Measurements from ENCODE around the gene NFX1. TPM values are rescaled to one million over a fixed set of nuclear protein-coding genes. Genes with fewer than 3 reads are reported as not detected.

The NFX1 gene
- total RNA-seq, 3 donors from 2014 or later = 35.9 to 44.4 (median 39.5) TPM

DNA sequence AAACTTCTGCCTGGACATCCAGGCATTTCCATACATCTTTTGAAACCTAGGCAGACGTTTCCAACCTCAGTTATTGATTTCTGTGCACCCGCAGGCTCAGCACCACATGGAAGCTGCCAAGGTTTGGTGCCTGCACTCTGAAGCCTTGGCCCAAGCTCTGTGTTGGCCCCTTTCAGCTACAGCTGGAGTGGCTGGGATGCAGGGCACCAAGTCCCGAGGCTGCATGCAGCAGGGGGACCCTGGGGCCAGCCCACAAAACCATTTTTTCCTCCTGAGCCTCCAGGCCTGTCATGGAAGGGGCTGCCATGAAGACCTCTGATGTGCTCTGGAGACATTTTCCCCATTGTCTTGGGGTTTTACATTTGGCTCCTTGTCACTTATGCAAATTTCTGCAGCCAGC lies 49.9 kb downstream of the NFX1 start:
- intact Hi-C loops (cut with DNase I, micrococcal nuclease) = no loop called here
- TF ChIP-seq CTCF (IDR thresholded peaks at IDR 0.05) = no peak
- Histone ChIP-seq H3K4me1 (ENCODE audit: low read depth) (no peaks in the 10 kb centered on the region), H3K9me3 (peaks cover 9% of the 10 kb centered on the region), H3K4me3 (no peak overlapping the region), H3K36me3 (ENCODE audit: low read depth) (peaks cover 20% of the 10 kb centered on the region)
- DNase-seq = no peak
- no peak for ATAC-seq

DNA sequence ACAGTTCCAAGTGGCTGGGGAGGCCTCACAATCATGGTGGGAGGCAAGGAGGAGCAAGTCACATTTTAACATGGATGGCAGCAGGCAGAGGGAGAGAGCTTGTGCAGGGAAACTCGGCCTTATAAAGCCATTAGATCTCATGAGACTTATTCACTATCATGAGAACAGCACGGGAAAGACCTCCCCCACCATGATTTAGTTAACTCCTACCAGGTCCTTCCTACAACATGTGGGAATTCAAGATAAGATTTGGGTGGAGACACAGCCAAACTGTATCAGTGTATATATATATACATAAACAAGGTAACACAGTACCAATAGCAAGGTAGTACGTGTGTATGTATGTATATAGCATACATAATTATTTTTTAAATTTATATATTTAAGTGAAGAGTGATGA lies 50.9 kb downstream of the NFX1 start:
- intact Hi-C loops (cut with DNase I, micrococcal nuclease) = no loop called here
- Histone ChIP-seq H3K4me3 (no peak overlapping the region), H3K4me1 (ENCODE audit: low read depth) (no peaks in the 10 kb centered on the region), H3K9me3 (peaks cover 9% of the 10 kb centered on the region), H3K36me3 (ENCODE audit: low read depth) (peaks cover 20% of the 10 kb centered on the region)
- TF ChIP-seq CTCF (IDR thresholded peaks at IDR 0.05) = no peak
- ATAC-seq = no peak
- no peak for DNase-seq

DNA sequence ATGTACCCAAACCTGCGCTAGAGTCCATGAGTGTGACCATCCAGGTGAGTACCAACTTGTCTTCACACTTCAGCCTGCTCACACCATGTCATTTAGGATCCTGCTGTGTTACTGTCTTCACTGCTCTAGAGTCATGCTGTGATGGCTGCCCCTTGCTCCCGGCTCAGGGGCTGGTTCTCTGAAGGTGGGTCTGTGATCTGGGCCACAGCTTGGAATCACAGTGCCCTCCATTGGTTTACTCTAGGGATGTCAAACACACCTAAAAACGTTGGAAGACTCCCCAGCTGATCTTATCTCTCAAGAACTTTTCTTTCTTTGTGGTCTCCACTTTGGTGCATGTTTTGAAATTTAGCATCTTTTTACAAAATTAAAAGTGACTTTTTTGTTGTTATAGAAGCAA lies 53.8 kb downstream of the NFX1 start:
- DNase-seq (no peak), ATAC-seq (no peak)
- no peak for TF ChIP-seq CTCF (IDR thresholded peaks at IDR 0.05)
- no peaks in the 10 kb centered on the region for H3K4me1 ChIP-seq (ENCODE audit: low read depth)
- intact Hi-C loops (cut with DNase I, micrococcal nuclease) = no loop called here
- H3K36me3 ChIP-seq (ENCODE audit: low read depth) = peaks cover 11% of the 10 kb centered on the region
- no peak overlapping the region for H3K4me3 ChIP-seq
- peaks cover 9% of the 10 kb centered on the region for H3K9me3 ChIP-seq

DNA sequence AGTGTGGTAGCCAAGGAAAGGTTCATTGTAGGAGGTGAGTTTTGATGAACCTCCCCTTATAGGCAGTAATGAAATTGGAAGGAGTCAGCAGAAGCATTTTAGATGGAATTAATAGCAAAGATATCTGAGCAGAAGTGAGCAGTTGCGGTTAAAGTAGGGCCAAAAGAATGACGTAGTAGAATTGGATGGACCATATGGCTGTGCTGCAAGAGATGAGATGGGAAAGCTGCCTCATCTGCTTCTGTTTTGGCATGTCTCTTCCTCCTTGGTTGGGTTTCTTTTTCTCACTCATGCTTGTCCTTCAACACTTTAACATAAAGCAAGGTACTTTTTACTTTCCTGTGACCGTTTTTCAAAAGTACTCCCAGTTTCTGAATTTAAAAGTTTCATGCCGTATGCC lies 56.2 kb downstream of the NFX1 start:
- no peak for TF ChIP-seq CTCF (IDR thresholded peaks at IDR 0.05)
- Histone ChIP-seq H3K4me3 (no peak overlapping the region), H3K9me3 (no peaks in the 10 kb centered on the region), H3K4me1 (ENCODE audit: low read depth) (peaks cover 4% of the 10 kb centered on the region), H3K36me3 (ENCODE audit: low read depth) (no peaks in the 10 kb centered on the region)
- ATAC-seq (no peak), DNase-seq (no peak)
- intact Hi-C loops (cut with DNase I, micrococcal nuclease) = no loop called here

GRCh38 chr9:33348998-33349397 lies 58.7 kb downstream of the NFX1 start:
- no peaks in the 10 kb centered on the region for H3K9me3 ChIP-seq
- H3K4me1 ChIP-seq (ENCODE audit: low read depth) = peaks cover 4% of the 10 kb centered on the region
- intact Hi-C loops (cut with DNase I, micrococcal nuclease) = no loop called here
- no peaks in the 10 kb centered on the region for H3K36me3 ChIP-seq (ENCODE audit: low read depth)
- DNase-seq (no peak), ATAC-seq (no peak)
- TF ChIP-seq CTCF (IDR thresholded peaks at IDR 0.05) = no peak
- H3K4me3 ChIP-seq = no peak overlapping the region

DNA sequence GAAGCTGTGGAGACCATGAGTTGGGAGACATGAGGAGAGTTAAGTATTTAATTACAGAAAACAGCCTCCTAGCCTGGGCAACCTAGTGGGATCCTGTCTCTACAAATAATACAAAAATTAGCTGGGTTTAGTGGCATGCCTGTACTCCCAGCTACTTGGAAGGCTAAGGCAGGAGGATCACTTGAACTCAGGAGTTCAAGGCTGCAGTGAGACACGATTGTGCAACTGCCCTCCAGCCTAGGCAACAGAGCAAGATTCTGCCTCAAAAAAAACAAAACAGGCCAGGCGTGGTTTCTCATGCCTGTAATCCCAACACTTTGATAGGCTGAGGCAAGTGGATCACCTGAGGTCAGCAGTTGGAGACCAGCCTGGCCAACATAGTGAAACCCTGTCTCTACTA lies 59.4 kb downstream of the NFX1 start:
- intact Hi-C loops (cut with DNase I, micrococcal nuclease) = no loop called here
- Histone ChIP-seq H3K9me3 (no peaks in the 10 kb centered on the region), H3K36me3 (ENCODE audit: low read depth) (no peaks in the 10 kb centered on the region), H3K4me3 (no peak overlapping the region), H3K4me1 (ENCODE audit: low read depth) (peaks cover 4% of the 10 kb centered on the region)
- DNase-seq (no peak), ATAC-seq (no peak)
- no peak for TF ChIP-seq CTCF (IDR thresholded peaks at IDR 0.05)

All from mucosa of descending colon (tissue), 3 donors.